Panc1 (cell line): ENCODE results near the gene RABEP2. TPM values are rescaled to one million over a fixed set of nuclear protein-coding genes. Genes with fewer than 3 reads are reported as not detected.
A peak's percentile ranks its signal among the peaks of the same experiment; 100 is the strongest.

Source experiments
- ATAC-seq: fragments of 200-7000 bp; cut with Tn5 transposase; 2 replicates; pipeline ENCODE4 v1.9.1; 2020; ENCODE audit warnings: mild to moderate bottlenecking, moderate library complexity
- BruUV-seq: library from RNA; stranded (reverse); fragments of 400-500 nt; replicated peaks from 2 replicates; lab custom pipeline; 2021; lab: Mats Ljungman, UMichigan
- CTCF ChIA-PET: fragments of 300-600 bp; sonication (Branson Sonifier 250); formaldehyde crosslinking; loops from one replicate; lab custom pipeline; 2022; ENCODE audit warnings: antibody characterized with exemption; lab: Charles Lee
- POLR2A ChIA-PET: fragments of 300-600 bp; sonication (Branson Sonifier 250); formaldehyde crosslinking; loops from one replicate; lab custom pipeline; 2022; ENCODE audit warnings: antibody characterized with exemption; lab: Charles Lee
- DNase-seq: peaks from one replicate; pipeline ENCODE4 v3.0.0-alpha.2; 2010; ENCODE audit warnings: low read depth, low spot score
- H3K27ac ChIP-seq: 2 replicates; pipeline ENCODE4 v1.5.1; 2011; ENCODE audit warnings: mild to moderate bottlenecking, low read length, inconsistent platforms
- H3K27me3 ChIP-seq: fragments of 200-500 bp; sonication (Bioruptor generic); 2 replicates; pipeline ENCODE4 v1.6.0; 2014; ENCODE audit warnings: low read length, inconsistent platforms; ENCODE audit not compliant: control insufficient read depth, insufficient read depth
- H3K36me3 ChIP-seq: fragments of 200-500 bp; sonication (Bioruptor generic); 2 replicates; pipeline ENCODE4 v1.5.1; 2014; ENCODE audit warnings: inconsistent platforms, mild to moderate bottlenecking, low read length, moderate library complexity; ENCODE audit not compliant: control insufficient read depth, insufficient read depth
- H3K4me1 ChIP-seq: 2 replicates; pipeline ENCODE4 v1.5.1; 2011; ENCODE audit warnings: inconsistent platforms, mild to moderate bottlenecking, low read length, moderate library complexity; ENCODE audit not compliant: control insufficient read depth, insufficient read depth
- H3K4me3 ChIP-seq, 2 experiments: 2 replicates each; pipeline ENCODE4 v1.5.1; 2011 to 2012; ENCODE audit warnings: low read depth in 2 of 2, low read length in 2 of 2, mild to moderate bottlenecking in 2 of 2, inconsistent platforms in 1 of 2, moderate library complexity in 1 of 2
- H3K9me3 ChIP-seq: fragments of 200-500 bp; sonication (Bioruptor generic); 2 replicates; pipeline ENCODE4 v1.5.1; 2014; ENCODE audit warnings: low read depth, mild to moderate bottlenecking, inconsistent platforms, low read length, moderate library complexity; ENCODE audit not compliant: control insufficient read depth, insufficient read depth
- CTCF ChIP-seq: fragments of 450-650 bp; IDR thresholded peaks from 2 replicates; pipeline ENCODE4 v1.5.1; 2017; ENCODE audit warnings: mild to moderate bottlenecking
- POLR2AphosphoS5 ChIP-seq: IDR thresholded peaks from 2 replicates; pipeline ENCODE4 v1.6.1; 2012; ENCODE audit warnings: mild to moderate bottlenecking, low read depth, low read length, moderate library complexity
- REST ChIP-seq, 2 experiments: IDR thresholded peaks; 2 replicates each; pipeline ENCODE4 v1.6.1; 2011 to 2012; ENCODE audit warnings: low read depth in 2 of 2, control low read depth in 1 of 2, low read length in 1 of 2, mild to moderate bottlenecking in 1 of 2, moderate library complexity in 1 of 2; ENCODE audit not compliant: insufficient read depth in 1 of 2
- SIN3A ChIP-seq: IDR thresholded peaks from 2 replicates; pipeline ENCODE4 v1.6.1; 2012; ENCODE audit warnings: low read depth, mild to moderate bottlenecking, low read length, moderate library complexity, borderline replicate concordance; ENCODE audit not compliant: insufficient read depth
- TCF7L2 ChIP-seq: IDR thresholded peaks from 2 replicates; pipeline ENCODE4 v1.6.1; 2011; ENCODE audit warnings: mild to moderate bottlenecking, low read depth, low read length, inconsistent platforms
- in situ Hi-C: cut with HindIII; loops from 2 replicates; pipeline ENCODE4 v1.10.0; 2016; ENCODE audit warnings: low sequenced_read_pairs, low pct_unique_long_range_greater_than_20kb
- intact Hi-C: fragments of 100-400 bp; cut with micrococcal nuclease; formaldehyde crosslinking; loops from one replicate; pipeline ENCODE4 v1.10.0; 2022; ENCODE audit not compliant: unreplicated experiment
- total RNA-seq: library from RNA; stranded (reverse); gene quantifications from one replicate; pipeline ENCODE4 v1.2.1, GENCODE V29; 2021; ENCODE audit not compliant: unreplicated experiment

The RABEP2 gene
- total RNA-seq, 1 experiment from 2014 or later = 24.8 TPM

GRCh38 chr16:28912558-28912957 lies 12.5 kb downstream of the RABEP2 start:
- Histone ChIP-seq H3K27ac (no peak overlapping the region), H3K4me1 (no peaks in the 10 kb centered on the region), H3K4me3 (no peak overlapping the region), H3K27me3 (no peaks in the 10 kb centered on the region), H3K36me3 (no peaks in the 10 kb centered on the region), H3K9me3 (no peaks in the 10 kb centered on the region)
- TF ChIP-seq CTCF = no peak
- no peak for TF ChIP-seq REST (IDR thresholded peaks at IDR 0.05; ENCODE audit: insufficient read depth in 1 of 2, low read depth in 2 of 2, low read length in 1 of 2)
- TF ChIP-seq POLR2AphosphoS5 = no peak
- no peak for TF ChIP-seq TCF7L2
- TF ChIP-seq SIN3A = no peak
- ChIA-PET CTCF (no interaction called here), POLR2A (interaction anchor here (0.7 kb wide), 1 partner anchor 42 kb away, joined by 6 read pairs; no protein-coding TSS in a partner anchor)
- intact Hi-C loops = no loop called here
- no peak for DNase-seq
- no TSS peak for BruUV-seq
- in situ Hi-C loops = no loop called here
- no peak for ATAC-seq

GRCh38 chr16:28910086-28911031 lies 14.7 kb downstream of the RABEP2 start:
- Histone ChIP-seq H3K27ac (no peak overlapping the region), H3K9me3 (no peaks in the 10 kb centered on the region), H3K36me3 (no peaks in the 10 kb centered on the region), H3K4me3 (no peak overlapping the region), H3K4me1 (no peaks in the 10 kb centered on the region), H3K27me3 (no peaks in the 10 kb centered on the region)
- CTCF ChIA-PET = no interaction called here
- in situ Hi-C loops (no loop called here), intact Hi-C loops (no loop called here)
- TF ChIP-seq SIN3A (no peak), CTCF (no peak)
- ATAC-seq = peak; percentile 37; the same call in 1 of the 2 replicates
- DNase-seq = no peak
- BruUV-seq = no TSS peak
- POLR2A ChIA-PET = interaction anchor here (0.7 kb wide), 2 partner anchors 26 to 898 kb away, joined by 9 to 14 read pairs; no protein-coding TSS in a partner anchor
